ENCODE data around the gene PAPOLA. TPM values are rescaled to one million over a fixed set of nuclear protein-coding genes. Genes with fewer than 3 reads are reported as not detected.

Gene PAPOLA
- total RNA-seq, 1 donor from 2014 or later = 102 TPM

- H3K36me3 ChIP-seq (ENCODE audit: control insufficient read depth, insufficient read depth, low read length) = no peaks in the 10 kb centered on the region
- no peak for TF ChIP-seq CTCF (IDR thresholded peaks at IDR 0.05; ENCODE audit: insufficient read depth, low read length, poor library complexity, severe bottlenecking)
- no peak for DNase-seq (ENCODE audit: low read depth)
Measured at GRCh38 chr14:96573473-96574100, 71.4 kb downstream of the PAPOLA start.

DNA sequence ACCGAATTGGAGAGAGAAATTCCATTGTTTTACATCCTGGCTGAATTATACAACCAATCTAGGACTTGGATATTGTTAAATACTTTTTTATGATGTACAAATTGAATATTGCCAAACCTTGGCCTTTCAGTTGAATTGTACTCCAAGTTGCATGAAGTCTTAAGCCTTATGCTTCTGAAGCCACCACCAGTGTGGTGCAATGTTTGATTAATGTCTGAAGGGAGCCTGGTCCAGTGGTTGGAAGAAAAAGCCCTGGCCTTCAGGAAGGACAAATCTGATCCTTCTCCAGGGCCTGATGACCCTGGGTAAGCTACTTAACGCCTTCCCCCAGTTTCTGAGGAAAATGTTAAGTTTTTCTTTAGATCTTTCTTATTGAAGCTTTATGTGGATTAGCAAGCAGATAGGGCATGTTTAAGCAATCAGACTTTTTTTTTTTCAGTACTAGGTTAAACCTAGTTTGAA, 72.0 kb downstream of the PAPOLA start:
- H3K27me3 ChIP-seq (ENCODE audit: control insufficient read depth, insufficient read depth, low read length) = no peaks in the 10 kb centered on the region
- no peak for TF ChIP-seq CTCF (IDR thresholded peaks at IDR 0.05; ENCODE audit: insufficient read depth, low read length, poor library complexity, severe bottlenecking)
- no peak overlapping the region for H3K4me3 ChIP-seq (ENCODE audit: low read depth, low read length)
- no peaks in the 10 kb centered on the region for H3K36me3 ChIP-seq (ENCODE audit: control insufficient read depth, insufficient read depth, low read length)
- DNase-seq (ENCODE audit: low read depth) = no peak

More at GRCh38 chr14:96573473-96574100, 71.4 kb downstream of the PAPOLA start:
- H3K27me3 ChIP-seq (ENCODE audit: control insufficient read depth, insufficient read depth, low read length) = no peaks in the 10 kb centered on the region
- no peak overlapping the region for H3K4me3 ChIP-seq (ENCODE audit: low read depth, low read length)

DNA sequence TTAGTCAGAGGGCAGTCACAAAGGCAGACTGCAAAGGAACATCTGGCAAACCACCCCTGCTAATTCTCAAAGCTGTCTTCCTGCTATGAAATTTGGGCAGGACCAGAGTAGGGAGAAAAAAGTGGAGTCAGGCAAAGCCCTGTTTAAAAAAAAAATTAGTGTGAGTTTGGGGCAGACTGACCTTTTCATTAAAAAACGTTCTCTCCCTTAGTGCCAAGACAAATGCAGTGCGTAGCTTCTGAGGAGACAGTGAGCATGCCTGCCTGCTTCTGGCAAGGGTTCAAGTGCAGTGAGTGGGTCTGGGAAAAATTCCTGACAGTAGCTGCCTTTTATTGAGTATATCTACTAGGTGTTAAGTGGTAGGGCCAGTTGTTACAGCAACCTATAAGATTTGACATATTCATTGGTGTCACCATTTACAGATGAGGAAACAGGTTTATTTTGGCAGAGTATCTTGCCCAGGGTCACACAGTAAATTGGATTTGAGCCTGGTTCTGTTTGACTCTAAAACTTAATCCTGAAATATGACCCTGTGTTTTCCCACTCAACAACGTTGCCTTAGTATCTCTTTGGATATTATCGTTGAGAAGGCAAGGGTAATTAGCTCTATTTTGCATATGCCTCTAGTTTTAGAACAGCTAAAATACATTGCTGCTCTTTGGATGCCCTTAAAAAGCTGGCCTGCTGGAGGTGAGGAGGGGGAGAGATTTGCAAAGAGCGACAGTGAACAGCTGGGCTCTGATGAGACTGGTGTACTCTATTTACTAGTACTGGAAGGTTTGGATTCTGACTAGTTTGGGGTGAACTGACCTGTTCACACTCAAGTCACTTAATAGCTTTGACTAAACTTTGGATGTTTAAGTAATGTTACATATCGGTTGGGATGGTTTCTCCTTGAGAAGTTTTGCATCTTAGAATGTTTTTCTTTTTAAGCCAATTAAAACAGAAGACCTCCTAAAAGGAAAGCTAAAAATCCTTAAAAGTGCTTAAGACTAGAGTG, 72.8 kb downstream of the PAPOLA start:
- Histone ChIP-seq H3K4me3 (ENCODE audit: low read depth, low read length) (no peak overlapping the region), H3K36me3 (ENCODE audit: control insufficient read depth, insufficient read depth, low read length) (no peaks in the 10 kb centered on the region), H3K27me3 (ENCODE audit: control insufficient read depth, insufficient read depth, low read length) (no peaks in the 10 kb centered on the region)
- DNase-seq (ENCODE audit: low read depth) = no peak
- no peak for TF ChIP-seq CTCF (IDR thresholded peaks at IDR 0.05; ENCODE audit: insufficient read depth, low read length, poor library complexity, severe bottlenecking)

- no peak for DNase-seq (ENCODE audit: low read depth)
- Histone ChIP-seq H3K27me3 (ENCODE audit: control insufficient read depth, insufficient read depth, low read length) (no peaks in the 10 kb centered on the region), H3K4me3 (ENCODE audit: low read depth, low read length) (no peak overlapping the region), H3K36me3 (ENCODE audit: control insufficient read depth, insufficient read depth, low read length) (no peaks in the 10 kb centered on the region)
- TF ChIP-seq CTCF (IDR thresholded peaks at IDR 0.05; ENCODE audit: insufficient read depth, low read length, poor library complexity, severe bottlenecking) = no peak
Measured at GRCh38 chr14:96576359-96576758, 74.2 kb downstream of the PAPOLA start.

DNA sequence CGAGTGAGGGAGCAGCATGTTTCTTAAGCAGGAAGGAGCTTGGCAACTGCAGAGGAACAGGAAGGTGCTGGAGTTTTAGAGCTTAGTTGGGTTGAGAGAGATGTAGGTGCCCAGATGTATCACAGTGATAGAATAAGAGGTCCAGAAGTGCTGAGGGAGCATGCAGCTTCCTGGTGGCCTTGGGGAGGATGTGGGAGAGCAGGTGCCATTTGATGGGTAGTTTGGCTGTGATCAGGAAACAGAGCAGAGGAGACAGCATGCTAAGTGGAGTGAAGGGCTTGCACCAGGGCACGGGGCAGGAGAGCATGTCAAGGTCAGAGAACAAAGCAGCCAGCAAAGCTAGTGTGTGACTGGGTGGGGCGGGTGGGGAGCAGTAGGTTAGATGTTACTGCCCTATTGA, 74.8 kb downstream of the PAPOLA start:
- Histone ChIP-seq H3K4me3 (ENCODE audit: low read depth, low read length) (no peak overlapping the region), H3K27me3 (ENCODE audit: control insufficient read depth, insufficient read depth, low read length) (no peaks in the 10 kb centered on the region), H3K36me3 (ENCODE audit: control insufficient read depth, insufficient read depth, low read length) (no peaks in the 10 kb centered on the region)
- TF ChIP-seq CTCF (IDR thresholded peaks at IDR 0.05; ENCODE audit: insufficient read depth, low read length, poor library complexity, severe bottlenecking) = no peak
- no peak for DNase-seq (ENCODE audit: low read depth)

Measured in kidney epithelial cell (primary cell).